ENCODE data around the gene RALA.

RALA gene

GRCh38 chr7:39623047-39623731, at the start of gene RALA:
Gene RALA (plus strand): TSS chr7:39623572. CDS start chr7:39686668, 63,096 bp downstream.
- FAIRE-seq, result peak; percentile 57
- peak; percentile 93 for DNase-seq (ENCODE audit: low spot score)

- no peak for FAIRE-seq
- DNase-seq (ENCODE audit: low spot score), result no peak
Measured at GRCh38 chr7:39574673-39575349, 48.6 kb upstream of the RALA start.

DNA sequence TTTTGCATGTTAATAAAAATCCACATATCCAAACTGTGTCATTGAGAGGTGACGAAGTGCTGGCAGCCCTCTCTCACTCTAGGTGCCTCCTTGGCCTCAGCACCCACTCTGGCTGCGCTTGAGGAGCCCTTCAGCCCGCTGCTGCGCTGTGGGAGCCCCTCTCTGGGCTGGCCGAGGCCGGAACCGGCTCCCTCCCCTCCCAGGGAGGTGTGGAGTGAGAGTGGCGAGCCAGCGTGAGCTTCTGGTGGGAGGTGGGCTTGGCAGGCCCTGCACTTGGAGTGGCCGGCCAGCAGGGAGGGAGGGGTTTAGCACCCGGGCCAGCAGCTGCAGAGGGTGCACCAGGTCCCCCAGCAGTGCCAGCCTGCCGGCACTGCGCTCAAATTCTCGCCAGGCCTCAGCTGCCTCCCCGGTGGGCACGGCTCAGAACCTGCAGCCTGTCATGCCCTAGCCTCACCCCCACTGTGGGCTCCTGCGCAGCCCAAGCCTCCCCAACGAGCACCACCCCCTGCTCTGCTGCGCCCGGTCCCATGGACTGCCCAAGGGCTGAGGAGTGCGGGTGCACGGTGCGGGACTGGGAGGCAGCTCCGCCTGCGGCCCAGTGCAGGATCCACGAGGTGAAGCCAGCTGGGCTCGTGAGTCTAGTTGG, 46.0 kb upstream of the RALA start:
- DNase-seq (ENCODE audit: low spot score) (no peak), FAIRE-seq (no peak)

GRCh38 chr7:39580149-39580874, 43.1 kb upstream of the RALA start:
- peak; percentile 87 for DNase-seq (ENCODE audit: low spot score)
- FAIRE-seq, result peak; percentile 87

- DNase-seq (ENCODE audit: low spot score) (no peak), FAIRE-seq (no peak)
Measured at GRCh38 chr7:39582536-39582935, 40.8 kb upstream of the RALA start.

DNA sequence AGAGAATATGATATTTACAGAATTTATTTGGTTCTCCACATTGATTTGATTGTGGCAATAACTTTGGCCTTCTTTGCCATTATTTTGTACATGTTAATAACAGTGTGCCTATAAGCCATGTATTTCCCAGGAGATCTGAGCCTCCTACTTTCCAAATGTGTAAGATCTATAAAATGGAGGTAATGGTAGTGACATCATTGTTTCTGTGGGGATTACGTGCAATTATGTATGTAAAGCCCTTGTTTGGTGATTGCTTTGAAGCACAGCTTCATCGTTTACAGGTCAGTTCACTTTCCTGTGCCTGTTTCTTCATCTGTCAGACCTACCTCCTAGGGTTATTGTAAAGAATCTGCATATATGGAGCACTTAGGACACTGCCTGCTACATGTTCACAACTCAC, 39.8 kb upstream of the RALA start:
- no peak for DNase-seq (ENCODE audit: low spot score)
- no peak for FAIRE-seq

DNA sequence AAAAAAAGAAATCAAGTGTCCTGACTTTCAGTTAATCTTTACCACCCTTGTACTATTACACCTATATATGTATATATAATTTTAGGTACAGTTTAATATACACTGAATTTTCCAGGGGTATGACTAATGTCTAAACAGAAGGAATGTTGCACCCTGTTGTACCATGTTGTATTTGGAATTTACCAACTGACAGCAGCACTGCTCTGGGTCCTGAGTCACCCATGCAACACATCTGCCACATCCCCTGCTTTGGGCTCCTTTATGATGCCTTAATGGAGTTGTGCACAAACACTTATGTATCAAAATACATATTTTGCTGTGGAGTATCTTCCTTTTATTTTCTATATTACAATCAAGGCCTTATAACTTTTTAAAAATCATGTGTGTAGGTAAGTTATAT, 36.0 kb upstream of the RALA start:
- FAIRE-seq, result no peak
- peak; percentile 40 for DNase-seq (ENCODE audit: low spot score)

- FAIRE-seq, result no peak
- no peak for DNase-seq (ENCODE audit: low spot score)
Measured at GRCh38 chr7:39588416-39588815, 35.0 kb upstream of the RALA start.

- FAIRE-seq (peak; percentile 95), DNase-seq (ENCODE audit: low spot score) (peak; percentile 92)
Measured at GRCh38 chr7:39589323-39590111, 33.9 kb upstream of the RALA start.

DNA sequence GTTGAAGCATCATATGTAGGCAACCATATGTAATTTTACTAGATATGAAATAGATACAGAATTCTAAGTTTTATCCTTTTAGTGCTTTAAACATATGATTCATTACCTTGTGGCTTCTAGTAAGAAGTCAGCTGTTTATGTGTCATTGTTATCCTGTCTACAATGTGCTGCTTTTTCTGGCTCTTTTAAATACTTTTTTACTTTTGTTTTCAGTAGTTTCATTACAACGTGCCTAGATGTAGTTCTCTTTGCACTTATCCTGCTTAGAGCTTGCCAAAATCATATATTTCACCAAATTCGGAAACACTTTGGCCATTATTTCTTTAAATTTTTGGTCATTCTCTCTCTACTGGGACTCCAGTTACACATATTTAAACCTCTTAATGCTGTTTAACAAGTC, 30.8 kb upstream of the RALA start:
- FAIRE-seq, result peak; percentile 92
- DNase-seq (ENCODE audit: low spot score), result peak; percentile 58

GRCh38 chr7:39594988-39595620, 28.3 kb upstream of the RALA start:
- FAIRE-seq (no peak), DNase-seq (ENCODE audit: low spot score) (no peak)

- no peak for FAIRE-seq
Measured at GRCh38 chr7:39602351-39602750, 21.0 kb upstream of the RALA start.

GRCh38 chr7:39603924-39604323, 19.4 kb upstream of the RALA start:
- DNase-seq (ENCODE audit: low spot score) (no peak), FAIRE-seq (no peak)

More at GRCh38 chr7:39602351-39602750, 21.0 kb upstream of the RALA start:
- DNase-seq (ENCODE audit: low spot score), result no peak

- FAIRE-seq (peak; percentile 99), DNase-seq (ENCODE audit: low spot score) (peak; percentile 92)
Measured at GRCh38 chr7:39605087-39605486, 18.3 kb upstream of the RALA start.

- FAIRE-seq, result peak; percentile 77
Measured at GRCh38 chr7:39606352-39606751, 17.0 kb upstream of the RALA start.

DNA sequence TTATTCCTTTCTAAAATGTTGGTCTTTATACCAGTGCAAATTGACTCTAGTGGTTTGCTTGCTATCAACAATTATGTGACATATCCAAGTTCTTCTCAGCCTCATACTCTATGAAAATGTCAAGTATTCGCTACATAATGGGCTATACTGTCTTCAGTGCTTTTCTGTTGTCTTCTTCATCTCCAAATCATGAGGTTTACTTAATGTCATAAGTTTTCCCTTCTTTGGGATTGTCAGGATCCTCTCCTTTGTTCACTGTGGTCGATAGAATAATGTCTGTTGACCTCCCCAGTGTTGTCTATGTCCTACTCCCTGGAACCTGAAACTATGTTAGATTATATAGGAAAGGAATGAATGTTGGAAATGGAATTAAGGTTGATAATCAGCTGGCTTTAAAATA, 16.4 kb upstream of the RALA start:
- FAIRE-seq (no peak), DNase-seq (ENCODE audit: low spot score) (no peak)

More at GRCh38 chr7:39606352-39606751, 17.0 kb upstream of the RALA start:
- peak; percentile 43 for DNase-seq (ENCODE audit: low spot score)

DNA sequence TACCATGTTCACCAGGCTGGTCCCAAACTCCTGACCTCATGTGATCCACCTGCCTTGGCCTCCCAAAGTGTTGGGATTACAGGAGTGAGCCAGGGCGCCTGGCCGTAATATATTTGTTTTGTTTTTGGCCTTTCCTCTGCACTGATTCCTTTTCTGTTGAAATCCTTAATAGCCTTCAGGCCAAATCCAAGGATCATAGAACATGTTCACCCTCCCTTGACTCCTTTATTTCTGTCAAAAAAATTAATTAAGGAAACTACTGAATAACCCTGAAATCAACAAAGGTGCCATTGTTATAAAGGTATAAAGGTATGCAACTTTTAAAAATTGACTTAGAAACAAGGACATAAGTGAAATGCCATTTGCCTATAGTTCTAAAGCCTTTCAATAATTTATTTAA, 15.5 kb upstream of the RALA start:
- FAIRE-seq (no peak), DNase-seq (ENCODE audit: low spot score) (no peak)

GRCh38 chr7:39608278-39608677, 15.1 kb upstream of the RALA start:
- DNase-seq (ENCODE audit: low spot score) (no peak), FAIRE-seq (no peak)

DNA sequence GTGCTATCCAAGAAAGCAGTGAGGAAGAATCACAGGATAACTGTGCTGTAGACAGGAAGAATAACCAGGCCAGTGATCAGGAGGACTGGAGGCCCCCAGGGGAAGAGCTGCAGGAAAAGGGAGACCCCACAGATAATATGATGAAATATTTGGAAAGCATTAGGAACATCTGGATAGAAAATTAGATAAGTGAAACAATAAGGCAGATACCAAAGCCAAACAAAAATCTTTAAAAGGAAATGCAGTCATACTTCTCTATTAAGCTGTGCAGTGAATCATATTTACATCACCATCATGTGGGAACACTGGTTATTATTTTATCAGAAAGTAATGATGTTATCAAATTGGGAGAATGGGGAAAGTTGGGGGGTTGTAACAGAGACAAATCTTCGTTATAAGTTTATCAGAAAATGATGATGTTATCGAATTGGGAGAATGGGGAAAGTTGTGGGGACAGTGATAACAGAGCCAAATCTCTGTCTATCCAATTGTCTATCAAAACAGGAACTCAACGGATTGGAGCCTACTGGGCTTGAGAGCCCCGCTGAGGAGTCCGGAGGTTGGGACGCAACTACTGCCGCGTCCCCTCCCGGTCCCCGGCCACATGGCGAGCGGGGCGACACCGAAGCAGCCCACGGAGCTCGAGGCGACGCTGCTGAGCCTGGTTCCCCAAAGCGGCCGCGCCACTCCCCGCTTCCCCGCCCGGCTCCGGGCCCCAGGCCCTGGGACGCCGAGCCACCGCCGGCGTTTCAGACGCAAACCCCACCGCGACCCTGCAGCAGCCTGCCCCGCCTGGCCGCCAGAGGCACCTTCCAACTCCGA, 14.0 kb upstream of the RALA start:
- FAIRE-seq (peak; percentile 84), DNase-seq (ENCODE audit: low spot score) (peak; percentile 45)

- FAIRE-seq (no peak), DNase-seq (ENCODE audit: low spot score) (no peak)
Measured at GRCh38 chr7:39609935-39610263, 13.5 kb upstream of the RALA start.

All from RCC 7860 (cell line).